Left cardiac atrium (tissue), 4 donors: Measurements from ENCODE around the gene HOXB7. TPM values are rescaled to one million over a fixed set of nuclear protein-coding genes. Genes with fewer than 3 reads are reported as not detected.

Experiments
- ATAC-seq, 2 donors: fragments of 200-7000 bp; cut with Tn5 transposase; one replicate each; pipeline ENCODE4 v1.9.1; 2020; ENCODE audit warnings: mild to moderate bottlenecking in 2 of 2, moderate library complexity in 2 of 2
- DNase-seq: peaks from one replicate; pipeline ENCODE4 v3.0.0-alpha.2; 2020
- intact Hi-C, 2 donors: fragments of 100-400 bp; cut with DNase I; formaldehyde crosslinking; loops; one replicate each; pipeline versions ENCODE4 v1.14.1 to v1.15.1; 2022 to 2023
- total RNA-seq, 2 donors: library from RNA; stranded (reverse); fragmentation: NEBNext Ultra II Directional; extraction: Animal tissue kit (Norgen Biotek cat#: 25700); gene quantifications; one replicate each; pipeline ENCODE4 v1.2.1, GENCODE V29; 2021
- donor health status: DM: no; HTN: yes; CAD: no.
- donor health status: DM: no; HTN: yes; CAD: no; lungs with severe emphysema.
- donor health status: DM: yes; HTN: yes; CAD: no.
- donor health status: Dilated cardiomyopathy.

Gene HOXB7
- total RNA-seq, 2 donors from 2014 or later = 0.44 to 1.1 TPM

DNA sequence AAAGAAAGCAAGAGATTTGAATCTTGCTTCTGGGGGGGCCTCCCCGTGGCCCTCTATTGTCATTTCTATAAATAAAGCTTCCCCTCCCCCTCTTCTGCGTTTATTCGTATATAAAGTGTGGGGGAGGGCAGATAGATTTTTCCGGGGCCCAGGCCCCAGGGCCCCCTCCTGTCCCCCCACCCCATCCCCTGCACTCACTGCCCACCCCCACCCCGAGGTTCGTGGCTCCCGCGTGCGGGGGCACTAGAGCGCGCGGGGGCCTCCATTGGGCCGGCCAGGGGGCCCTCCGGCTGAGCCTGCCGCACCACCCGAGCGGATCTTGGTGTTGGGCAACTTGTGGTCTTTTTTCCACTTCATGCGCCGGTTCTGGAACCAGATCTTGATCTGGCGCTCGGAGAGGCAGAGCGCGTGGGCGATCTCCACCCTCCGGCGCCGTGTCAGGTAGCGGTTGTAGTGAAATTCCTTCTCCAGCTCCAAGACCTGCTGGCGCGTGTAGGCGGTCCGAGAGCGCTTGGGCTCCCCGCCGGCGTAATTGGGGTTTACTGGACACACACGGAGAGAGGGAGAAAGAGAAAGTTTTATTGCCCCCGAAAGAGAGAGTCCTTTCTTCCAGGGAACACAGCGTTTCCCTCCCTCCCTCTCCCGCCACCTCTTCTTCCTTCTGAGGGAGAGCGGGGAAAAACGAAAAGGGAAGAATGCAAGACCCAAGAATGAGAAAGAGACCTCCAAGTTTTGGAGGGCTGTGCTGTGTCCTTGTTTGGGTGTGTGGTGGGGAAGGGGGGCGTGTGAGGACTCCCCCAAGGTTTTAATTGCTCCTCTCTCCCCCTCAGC, 34.1 kb downstream of the HOXB7 start:
- intact Hi-C loops = no loop called here
- no peak for DNase-seq
- ATAC-seq = peak; percentile 33 to 78

DNA sequence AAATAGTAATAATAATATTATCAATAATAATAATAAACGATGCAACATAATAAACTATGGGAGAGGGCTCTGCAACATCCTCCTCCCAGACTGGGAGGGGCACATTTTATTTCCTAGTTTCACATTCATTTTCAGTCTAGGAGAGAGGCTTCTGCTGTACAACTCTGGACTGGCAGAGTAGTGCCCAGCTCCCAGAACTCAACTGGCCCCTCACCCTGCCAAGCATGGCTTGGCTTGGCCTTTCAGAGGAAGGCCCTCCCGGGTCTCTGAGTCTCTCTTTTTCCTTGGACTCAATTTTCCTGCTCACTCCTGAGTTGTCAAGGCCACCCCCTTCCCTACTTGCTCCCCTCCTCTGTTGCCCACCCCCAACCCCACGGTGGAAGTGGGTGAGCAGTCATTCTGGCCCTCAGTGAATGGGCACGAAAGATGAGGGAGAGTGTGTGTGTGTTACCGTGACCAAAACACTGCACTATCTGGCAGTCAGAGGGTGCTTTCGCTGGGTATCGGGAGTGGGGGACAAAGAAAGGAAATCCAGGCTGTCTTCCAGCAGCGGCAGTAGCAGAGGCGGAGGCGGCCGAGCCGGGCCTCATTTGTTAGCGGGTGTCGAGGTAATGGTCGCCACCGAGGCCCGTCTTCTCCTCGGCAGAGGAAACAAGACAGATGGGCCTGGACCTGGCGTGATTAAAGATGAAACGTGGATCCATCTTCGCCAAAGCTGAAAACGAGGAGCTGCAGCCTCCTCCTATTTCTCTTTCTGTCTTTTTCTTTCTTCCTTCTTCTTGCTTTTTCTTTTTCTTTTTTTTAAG, 34.9 kb downstream of the HOXB7 start:
- ATAC-seq (no peak), DNase-seq (no peak)
- intact Hi-C loops = no loop called here

DNA sequence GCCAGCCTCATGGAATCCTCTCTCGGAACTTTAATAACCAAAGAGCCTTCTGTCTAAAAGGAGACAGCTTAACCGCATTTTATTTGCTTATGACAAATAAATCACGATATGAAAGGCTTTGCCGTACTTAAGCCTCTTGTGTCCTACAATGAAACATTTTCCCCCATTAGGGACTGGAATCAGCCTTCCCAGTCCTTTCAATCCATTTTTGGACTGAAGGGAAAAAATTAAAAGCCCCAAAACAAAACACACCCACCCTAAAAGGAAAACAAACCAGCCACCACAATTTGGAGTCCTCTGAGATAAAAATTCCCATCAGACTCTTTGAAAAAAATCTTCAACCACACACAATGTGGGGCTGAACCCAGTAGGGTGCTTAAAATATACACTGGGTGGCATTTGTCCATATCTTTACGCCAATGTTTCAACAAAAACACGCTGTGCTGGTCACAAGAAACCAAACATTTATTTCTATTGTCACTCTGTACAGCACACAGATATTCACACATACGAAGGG, 35.7 kb downstream of the HOXB7 start:
- no peak for ATAC-seq
- no peak for DNase-seq
- intact Hi-C loops = no loop called here

DNA sequence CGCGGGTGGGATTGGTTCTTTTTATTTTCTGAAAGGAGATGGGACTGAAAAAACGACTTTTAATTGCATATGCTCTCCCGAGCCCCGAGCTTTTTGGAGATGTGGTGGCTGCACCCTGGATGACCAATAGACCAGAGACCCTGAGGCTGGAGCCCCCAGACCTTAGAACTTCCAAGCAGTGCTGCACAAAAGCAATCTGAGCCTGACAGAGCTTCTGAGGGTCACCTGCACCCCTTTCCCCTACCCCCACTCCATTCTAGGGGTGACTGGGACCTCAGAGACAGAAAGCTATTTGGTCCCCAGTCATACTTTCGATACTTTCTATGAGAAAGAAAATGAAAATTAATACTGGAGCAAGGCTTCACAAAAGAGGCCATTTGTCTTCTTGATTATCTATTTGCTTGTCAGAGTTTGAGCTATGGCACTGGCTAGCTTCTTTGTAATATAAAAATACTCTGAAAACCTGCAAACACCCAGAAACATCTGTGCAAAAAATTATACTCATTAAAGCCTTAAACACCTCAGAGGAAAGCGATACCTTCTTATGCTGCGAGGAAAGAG, 36.2 kb downstream of the HOXB7 start:
- intact Hi-C loops = no loop called here
- DNase-seq = no peak
- ATAC-seq = no peak

DNA sequence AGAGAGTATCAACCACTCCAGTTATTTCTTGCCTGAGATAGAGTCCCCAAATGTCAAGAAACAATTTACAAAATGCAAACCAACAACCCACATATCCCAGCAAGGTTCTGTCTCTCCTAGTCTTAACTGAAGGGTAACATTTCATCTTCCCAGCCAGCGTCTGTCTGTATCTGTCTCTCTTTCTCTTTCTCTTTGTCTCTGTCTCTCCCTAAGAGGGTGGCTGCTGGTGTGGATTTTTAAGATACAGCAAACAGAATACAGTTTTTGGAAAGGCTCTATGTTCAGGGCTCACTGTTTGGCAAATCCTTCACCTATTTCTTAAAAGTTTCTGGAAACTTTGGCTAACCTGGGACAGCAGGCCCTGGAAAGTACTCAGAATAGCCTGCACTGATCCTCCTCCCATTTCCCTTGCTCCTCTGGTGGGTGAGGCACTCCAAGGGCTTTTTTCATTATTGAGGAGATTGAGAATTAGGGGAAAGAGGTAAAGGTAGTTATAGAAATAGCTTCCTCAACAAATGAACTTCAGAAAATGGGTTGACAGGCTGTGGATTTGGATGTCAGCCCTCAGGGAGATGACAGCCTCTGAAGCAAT, 38.9 kb downstream of the HOXB7 start:
- DNase-seq (no peak), ATAC-seq (no peak)
- intact Hi-C loops = no loop called here

DNA sequence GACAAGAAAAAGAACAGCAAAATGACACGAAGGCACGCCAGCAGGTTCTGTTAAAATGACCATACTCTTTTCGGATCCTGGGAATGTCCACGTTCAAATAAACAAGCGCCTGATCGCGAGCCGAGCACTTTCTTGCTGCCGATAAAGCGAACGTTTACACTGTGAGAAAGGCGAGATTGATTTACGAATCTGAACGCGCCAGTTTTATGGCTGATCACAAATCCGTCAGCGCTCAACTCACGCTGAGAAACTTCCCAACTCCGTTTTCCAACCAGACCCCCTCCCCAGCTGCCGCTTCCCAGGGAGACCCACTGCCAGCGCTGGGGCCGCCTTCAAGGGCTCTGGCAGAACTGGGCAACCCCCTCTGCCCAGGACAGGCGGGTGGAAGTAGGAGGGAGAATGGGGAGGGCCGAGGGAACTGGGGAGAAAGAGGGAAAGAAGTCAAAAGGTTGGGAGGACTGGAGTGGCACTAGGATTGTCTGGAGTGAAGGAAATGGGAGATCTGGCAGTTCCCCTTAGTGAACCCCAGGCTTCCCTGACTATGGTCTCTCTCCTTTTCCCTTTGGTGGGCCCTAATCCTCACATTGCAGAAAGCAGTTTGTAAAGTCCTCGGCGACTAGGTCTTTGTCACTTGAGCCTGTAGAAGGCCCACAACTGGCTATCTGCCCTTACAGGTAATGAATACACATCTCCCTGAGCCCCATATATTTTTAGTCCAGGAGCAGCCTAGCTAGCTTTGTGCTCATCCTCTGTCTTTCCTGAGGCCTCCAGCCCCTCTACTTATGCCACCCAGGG, 39.6 kb downstream of the HOXB7 start:
- intact Hi-C loops = no loop called here
- ATAC-seq (no peak), DNase-seq (no peak)

GRCh38 chr17:48570325-48571023, 40.3 kb downstream of the HOXB7 start:
- intact Hi-C loops = no loop called here
- DNase-seq = no peak
- ATAC-seq = no peak

- intact Hi-C loops = no loop called here
- DNase-seq (no peak), ATAC-seq (no peak)
Measured at GRCh38 chr17:48569674-48570324, 41.0 kb downstream of the HOXB7 start.

DNA sequence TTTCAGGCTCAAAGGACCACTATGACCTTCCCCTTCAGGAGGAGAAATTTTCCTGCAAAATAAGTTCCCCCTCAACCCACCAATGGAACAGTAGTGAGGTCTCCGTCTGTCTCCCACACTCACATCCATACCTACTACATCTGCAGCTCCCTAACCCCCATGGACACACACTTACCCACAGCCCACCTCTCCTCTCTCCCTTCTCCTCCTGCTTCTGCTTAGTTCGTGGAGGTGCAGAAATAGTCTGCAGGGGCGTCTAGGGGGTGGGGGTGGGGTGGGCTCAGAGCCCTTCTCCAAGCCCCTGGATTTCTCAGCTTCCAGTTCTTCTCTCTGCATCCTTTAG, 41.6 kb downstream of the HOXB7 start:
- intact Hi-C loops = no loop called here
- ATAC-seq (no peak), DNase-seq (no peak)

DNA sequence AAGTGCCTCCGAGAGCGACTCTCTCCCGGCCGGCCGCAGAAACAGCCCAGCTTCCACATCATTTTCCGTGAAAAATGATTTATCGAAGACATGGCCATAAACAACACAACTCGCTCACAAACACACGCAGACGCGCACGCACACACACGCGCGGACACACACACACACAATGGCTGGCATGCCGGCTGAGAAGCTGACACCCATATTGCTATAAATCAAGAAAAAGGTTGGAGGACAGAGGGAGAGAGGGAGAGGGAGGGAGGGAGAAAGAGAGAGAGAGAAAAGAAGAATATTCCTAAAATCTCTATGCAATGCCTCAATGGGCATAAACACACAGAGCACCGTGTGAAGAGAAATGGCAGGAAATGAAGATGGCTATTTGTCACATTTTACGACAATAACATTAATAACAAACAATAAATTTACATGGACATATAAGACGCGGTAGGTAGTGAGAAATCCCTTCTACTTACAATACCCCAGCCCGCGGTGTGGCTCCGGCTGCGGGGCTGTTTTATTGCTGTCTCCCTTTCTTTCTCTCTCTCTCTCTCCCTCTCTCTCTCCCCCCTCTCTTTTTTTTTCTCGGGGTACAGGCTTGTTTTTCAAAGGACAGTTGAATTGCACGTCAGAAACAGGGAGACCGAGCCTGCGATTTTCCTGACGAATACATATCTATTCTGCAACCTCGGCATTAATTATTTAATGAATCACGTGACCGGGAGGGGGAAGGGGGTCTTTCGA, 42.1 kb downstream of the HOXB7 start:
- intact Hi-C loops = no loop called here
- ATAC-seq (no peak), DNase-seq (no peak)

- no peak for ATAC-seq
- intact Hi-C loops = no loop called here
- DNase-seq = no peak
Measured at GRCh38 chr17:48567646-48568354, 43.0 kb downstream of the HOXB7 start.

DNA sequence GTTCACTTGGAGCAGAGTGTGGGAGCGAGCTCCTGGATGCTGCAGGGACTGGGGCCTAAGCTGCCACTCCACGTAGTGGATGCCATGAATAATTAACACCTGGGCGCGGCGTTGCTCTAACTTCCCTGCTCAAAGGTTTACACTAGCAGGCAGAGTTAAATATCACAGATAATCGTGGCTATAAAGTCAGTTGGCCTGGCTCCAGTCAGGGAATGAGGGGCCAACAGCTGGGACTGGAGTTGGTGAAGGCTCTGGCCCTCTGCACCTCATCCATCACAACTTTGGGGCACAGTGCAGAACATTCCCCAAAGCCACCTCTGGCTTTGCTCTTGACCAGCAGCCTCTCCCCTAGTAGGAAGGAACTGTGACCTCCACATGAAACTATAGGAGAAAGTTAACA, 43.6 kb downstream of the HOXB7 start:
- no peak for DNase-seq
- intact Hi-C loops = no loop called here
- ATAC-seq = no peak

GRCh38 chr17:48566717-48567116, 44.1 kb downstream of the HOXB7 start:
- no peak for ATAC-seq
- intact Hi-C loops = no loop called here
- no peak for DNase-seq

DNA sequence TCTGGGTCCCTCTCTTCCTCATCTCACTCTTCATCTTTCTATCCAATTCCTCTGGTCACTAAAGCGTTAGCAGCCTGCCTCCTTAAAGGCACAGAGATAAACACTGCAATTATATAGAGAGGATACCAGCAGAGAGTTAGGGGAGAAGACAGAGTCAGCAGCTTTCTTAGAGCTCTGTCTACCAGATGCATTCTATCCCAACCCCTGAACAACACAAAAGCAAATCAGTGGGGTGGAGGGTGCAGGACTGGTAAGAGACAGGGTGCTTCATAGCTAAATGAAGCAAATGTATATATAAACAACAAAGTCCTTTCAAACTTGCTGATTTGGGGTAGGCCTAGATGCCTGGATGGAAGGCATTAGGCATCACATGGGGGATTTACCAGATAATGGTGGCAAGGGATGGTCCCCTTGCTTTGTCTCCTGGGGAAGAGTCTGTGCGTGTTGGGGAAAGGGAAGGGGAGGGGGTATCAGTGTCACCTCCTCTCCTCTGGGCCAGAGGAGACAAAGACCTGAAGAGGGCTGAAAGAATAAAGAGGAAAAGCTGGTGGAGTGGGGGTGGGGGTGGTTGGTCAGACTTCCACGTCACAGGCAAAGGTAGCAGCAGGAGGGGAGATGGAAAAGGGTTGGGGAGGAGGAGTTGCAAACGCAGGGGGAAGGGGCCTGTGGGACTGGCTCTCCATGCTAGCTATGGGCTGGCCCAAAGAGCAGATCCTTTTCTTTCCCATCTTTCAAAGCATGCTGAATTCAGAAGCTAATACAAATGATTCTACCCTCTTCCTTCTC, 44.7 kb downstream of the HOXB7 start:
- ATAC-seq (no peak), DNase-seq (no peak)
- intact Hi-C loops = no loop called here

- DNase-seq = no peak
- intact Hi-C loops = no loop called here
- ATAC-seq = no peak
Measured at GRCh38 chr17:48565022-48565554, 45.7 kb downstream of the HOXB7 start.
